Activated CD4-positive, alpha-beta T cell treated with anti-CD3 and anti-CD28 coated beads, Interleukin-2, Interleukin-6, amounts not matched to agents 100 ng/mL and 50 ng/mL, durations not matched to agents 16 hours and 8 hours (primary cell): ENCODE data around the gene USP40.

ENCODE experiments used
- DNase-seq: peaks from one replicate; pipeline ENCODE4 v3.0.0-alpha.2; 2020

The USP40 gene

GRCh38 chr2:233546774-233547173 is 19.8 kb downstream of the USP40 start:
- DNase-seq, result no peak

DNA sequence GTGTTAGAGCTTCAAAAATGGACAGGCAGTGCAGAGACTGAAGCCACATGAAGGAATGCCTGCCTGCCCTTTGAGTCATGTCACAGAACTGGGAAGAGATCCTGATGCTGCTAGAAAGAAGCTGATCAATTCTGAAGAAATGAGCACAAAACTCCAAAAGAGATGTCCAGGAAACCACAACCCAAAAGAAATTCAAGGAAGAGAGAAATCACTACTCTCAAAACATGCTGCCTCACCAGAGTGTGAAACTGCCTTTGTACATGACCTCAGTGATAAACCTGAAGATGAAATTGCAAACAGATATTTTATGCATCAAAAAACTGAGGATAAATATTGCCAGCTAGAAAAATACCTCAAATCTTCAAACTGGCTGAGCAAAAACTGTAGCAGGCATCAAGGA is 20.5 kb downstream of the USP40 start:
- DNase-seq, result no peak

DNA sequence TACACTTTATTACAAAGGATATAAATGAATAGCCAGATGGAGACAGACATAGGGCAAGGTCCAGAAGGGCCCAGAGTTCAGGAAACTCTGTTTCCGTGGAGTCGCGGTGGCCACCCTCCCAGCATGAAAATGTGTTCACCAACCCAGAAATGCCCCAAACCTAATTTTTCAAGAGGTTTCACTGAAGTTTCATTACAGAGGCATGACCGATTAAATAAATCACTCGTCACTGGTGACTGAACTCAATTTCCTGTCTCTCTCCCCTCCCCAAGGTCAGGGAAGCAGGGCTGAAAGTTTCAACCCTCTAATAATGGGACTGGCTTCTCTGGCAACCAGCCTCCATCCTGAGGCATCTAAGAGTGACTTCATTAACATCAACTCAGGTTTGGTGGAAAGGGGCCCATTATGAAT is 22.4 kb downstream of the USP40 start:
- DNase-seq, result no peak

- DNase-seq, result no peak
These were observed 24.1 kb downstream of the USP40 start for GRCh38 chr2:233542507-233542906.

- DNase-seq, result no peak
These were observed 27.8 kb downstream of the USP40 start for GRCh38 chr2:233538741-233539140.

DNA sequence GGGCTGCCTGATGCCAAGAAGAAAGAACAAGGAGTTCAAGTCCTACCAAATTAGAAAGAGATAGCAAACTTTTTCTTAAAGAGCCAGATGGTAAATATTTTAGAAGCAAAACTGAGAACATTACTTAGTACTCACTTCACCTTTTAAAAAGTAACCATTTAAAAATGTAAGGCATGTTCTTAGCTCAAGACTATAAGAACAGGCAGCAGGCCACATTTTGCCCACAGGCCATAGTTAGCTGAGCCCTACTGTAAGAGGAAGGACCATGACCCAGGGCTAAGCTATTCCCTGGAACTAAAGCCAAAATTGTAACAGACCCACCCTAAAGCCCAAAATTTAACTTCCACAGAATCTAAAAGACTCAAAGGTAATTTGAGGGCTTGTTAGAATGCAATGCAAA is 31.3 kb downstream of the USP40 start:
- no peak for DNase-seq

- no peak for DNase-seq
These were observed 33.6 kb downstream of the USP40 start for GRCh38 chr2:233532971-233533370.

DNA sequence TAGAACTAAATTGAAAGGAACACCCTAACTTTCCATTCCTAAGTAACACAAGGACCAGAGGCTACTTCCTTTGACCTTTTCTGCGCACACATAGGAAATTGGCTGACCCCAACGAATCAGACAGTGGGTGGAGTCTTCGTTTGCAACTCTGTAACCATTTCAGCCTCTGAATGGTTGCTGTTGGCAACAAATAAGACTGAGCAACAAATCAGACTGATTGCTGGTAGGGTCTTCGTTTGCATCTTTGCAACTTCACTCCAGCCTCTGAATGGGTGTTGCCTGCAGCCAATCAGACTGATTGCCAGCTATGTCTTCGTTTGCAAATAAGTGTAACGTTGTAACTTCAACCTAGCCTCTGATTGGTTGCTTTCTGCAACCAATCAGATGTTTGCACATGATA is 34.6 kb downstream of the USP40 start:
- no peak for DNase-seq

- no peak for DNase-seq
These were observed 36.2 kb downstream of the USP40 start for GRCh38 chr2:233530381-233530780.

DNA sequence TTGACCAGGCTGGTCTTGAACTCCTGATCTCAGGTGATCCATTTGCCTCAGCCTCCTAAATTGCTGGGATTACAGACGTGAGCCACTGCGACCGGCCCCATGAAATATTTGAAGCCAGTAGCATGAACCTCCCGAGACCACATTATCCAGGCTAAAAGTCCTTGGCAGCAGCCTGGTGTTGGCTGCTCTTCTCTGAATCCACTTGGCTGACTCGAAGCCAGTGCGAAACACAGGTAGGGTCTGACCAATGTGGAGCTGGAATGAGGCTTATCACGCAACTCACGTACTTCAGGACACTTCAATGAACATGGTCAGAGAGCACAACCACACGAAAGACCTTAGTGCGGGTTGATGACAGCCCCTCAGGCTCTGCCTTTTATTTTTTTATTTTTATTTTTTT is 38.4 kb downstream of the USP40 start:
- DNase-seq, result no peak

DNA sequence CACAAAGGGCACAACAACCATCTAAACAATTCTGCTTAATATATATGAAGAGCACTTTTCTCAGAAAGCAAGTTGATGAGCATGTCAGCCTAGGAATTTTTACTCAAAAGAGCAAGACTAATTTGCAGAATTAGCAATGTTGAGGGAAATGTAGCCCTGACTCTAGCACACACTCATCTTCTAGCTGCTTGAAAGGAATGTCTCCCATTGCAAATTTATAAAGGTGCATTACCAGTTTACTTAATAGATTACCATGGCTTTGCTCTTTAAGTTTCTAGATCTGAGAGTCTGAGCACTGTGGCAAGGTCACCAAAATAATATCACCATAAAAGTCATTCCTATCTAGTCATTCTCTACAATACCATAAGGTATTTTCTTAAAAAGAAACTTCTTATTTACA is 40.8 kb downstream of the USP40 start:
- DNase-seq, result no peak

DNA sequence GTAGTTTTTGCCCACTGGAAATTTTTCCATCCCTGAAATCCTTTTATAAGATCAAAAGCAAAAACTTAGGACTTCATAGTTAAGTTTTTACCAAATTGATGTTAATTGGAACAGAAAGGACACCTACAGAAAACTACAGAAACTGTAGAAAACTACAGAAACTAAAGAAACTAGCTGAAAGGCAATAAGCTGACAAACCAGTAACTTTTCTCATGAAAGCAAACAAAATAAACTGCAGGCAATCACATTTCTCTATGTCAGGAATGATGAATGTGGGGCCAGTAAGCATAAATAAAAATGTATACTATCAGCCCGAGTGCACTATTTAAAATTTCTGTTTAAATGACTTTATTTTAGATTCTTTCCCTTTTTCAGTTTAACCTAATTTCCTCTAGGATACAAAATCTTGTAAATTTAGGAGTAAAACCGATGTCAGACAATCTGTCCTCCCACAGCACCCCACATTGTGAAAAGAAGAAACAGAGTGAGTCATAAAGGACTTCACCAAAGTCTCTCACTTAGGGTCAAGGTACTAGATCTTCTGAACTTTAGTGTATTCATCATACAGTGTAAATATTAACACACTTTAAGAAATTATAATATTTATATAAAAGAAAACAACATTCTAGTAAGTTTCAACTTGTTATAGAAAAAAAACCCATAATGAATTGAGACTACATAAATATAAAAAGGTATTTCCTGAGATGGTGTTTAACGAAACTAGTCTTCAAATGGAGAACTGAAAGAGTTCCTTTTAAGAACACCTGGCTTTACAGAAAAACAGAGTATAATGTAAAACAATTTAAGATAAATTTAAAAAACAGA is 46.6 kb downstream of the USP40 start:
- peak; percentile 5 for DNase-seq

DNA sequence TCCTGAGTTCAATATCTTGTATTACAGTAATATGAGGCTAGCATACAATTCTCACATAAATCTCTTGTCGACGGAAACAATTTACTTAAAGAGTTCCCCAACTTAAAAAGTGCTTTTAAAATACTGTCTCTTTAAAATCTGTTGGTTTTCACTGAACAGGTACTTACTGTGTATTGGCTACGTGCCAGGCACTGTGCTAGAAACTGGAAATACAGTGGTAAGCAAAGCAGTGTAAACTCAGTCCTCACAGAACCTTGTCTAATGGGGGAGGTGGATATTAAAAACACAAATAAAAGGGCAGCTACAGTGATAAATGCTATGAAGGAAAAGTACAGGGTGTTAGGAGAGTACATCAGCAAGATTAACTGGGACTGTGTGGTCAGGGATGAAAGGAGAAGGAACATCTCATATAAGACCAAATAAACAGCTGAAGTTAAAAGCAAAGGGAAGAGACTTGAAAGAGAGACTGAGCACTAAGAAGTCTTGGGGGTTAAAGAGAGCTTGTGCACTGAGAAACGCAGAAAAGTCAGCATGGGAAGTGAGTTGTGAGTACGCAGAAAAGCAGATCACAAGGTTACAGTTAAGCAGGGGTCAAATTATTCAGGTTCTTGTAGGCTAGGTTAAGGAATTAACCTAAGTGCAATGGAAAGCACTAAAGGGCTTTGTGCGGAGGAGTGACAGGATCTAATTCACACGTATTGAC is 52.5 kb downstream of the USP40 start:
- DNase-seq, result no peak

DNA sequence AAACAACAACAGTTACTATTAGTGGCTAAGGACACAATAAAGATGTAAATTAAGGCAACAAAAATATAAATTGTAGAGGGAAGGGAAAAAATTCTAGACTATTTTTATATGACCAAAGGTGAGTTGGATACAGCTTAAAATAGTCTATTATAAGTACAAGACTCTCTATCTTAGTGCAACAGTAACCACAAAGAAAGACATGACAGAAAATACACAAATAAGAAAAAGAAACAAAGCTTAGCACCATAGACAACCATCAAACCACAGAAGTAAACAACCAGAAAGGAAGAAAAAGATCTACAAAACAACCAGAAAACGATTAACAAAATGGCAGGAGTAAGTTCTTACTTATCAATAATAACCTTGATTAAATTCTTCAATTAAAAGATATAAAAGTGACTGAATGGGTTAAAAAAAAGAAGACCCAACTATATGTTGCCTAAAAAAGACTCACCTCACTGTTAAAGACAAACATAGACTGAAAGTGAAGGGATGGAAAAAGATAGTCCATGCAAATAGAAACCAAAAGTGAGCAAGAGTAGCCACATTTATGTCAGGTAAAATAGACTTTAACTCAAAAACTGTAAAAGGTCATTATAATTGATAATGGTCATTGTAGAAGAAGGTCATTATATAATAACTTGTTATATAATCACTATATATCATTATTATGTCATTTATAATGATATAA is 62.5 kb downstream of the USP40 start:
- DNase-seq, result peak; percentile 9

- no peak for DNase-seq
These were observed 63.1 kb downstream of the USP40 start for GRCh38 chr2:233503481-233503880.

- peak; percentile 69 for DNase-seq
These were observed 65.1 kb downstream of the USP40 start for GRCh38 chr2:233501198-233502076.

- no peak for DNase-seq
These were observed 66.7 kb downstream of the USP40 start for GRCh38 chr2:233499928-233500327.

DNA sequence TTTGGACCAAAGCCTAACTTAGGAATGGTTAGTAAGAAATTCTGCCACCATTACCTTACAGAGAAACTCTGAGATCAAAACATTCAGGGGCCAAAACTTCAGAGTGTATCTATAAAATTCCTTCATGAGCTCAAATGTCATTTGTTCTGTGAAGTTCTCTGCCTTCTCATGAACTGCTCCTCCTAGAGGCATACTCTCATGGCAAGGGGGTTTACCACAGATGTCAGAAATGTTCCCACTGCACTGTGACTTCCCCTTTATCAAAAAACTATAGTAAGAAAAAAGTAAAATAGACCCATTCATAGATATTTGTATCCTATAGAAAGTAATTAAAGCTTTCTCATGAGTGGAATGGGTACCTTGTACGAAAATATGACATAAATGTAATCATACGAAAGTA is 68.5 kb downstream of the USP40 start:
- DNase-seq, result no peak

- DNase-seq, result no peak
These were observed 68.9 kb downstream of the USP40 start for GRCh38 chr2:233497692-233498091.

DNA sequence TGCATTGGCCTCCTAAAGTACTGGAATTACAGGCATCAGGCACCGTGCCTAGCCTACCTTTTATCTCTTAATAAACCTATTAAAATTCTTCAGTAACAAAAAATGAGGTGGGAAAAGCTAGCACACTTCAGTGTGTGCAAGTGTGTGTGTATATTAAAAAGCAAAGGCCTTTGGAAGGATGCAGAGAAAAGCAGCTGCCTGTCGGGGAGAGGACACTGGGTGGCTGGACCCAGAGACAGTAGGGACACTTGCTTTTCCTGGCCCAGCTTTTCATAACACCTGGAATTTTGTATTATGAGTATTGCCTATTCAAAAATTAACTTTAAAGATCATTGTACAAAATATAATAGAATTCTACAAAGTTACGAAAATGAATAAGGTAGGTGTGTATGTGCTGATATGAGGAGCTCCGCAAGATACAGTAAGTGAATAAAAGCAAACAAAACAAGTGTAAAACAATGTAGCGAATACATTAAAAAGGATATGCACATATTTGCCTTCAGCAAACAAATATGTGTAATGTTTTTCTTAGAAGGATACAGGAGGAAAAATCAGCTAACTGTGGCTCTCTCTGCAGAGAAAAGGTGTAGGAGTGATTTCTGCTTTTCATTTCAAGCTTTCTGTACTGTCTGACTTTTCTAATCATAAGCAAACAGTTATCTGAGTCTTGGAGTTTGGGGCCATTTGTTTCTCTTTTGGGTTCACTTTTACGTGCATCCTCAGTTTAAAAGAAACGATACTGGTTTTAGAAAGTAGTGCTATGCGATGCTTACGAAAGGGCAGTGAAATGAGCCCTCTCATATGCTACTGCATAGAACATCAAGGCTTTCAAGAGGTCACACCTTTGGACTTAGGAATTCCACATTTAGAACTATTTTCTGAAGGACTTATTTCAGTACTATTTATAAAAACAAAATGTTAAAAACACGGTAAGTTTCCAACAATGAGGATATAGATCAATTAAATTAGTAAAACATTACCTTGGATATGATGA is 70.8 kb downstream of the USP40 start:
- no peak for DNase-seq

DNA sequence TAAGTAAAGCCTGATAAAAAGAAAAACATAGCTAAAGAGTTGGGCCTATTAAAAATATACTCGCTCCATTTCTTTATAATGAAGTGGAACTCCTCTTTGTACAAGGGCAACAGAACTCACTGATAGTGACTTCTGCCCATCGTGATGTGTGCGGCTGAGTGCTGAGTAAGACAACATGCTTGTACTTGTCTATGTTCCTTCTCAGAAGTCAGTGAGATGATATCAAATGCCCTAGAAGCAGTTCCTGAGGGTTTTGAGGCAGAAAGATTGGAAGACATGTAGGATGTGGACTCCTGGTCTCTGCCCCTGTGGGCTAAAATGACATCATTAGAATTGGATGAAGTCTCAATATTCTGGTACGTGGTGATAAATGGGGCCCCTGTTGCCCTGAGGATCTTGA is 73.8 kb downstream of the USP40 start:
- DNase-seq, result no peak

DNA sequence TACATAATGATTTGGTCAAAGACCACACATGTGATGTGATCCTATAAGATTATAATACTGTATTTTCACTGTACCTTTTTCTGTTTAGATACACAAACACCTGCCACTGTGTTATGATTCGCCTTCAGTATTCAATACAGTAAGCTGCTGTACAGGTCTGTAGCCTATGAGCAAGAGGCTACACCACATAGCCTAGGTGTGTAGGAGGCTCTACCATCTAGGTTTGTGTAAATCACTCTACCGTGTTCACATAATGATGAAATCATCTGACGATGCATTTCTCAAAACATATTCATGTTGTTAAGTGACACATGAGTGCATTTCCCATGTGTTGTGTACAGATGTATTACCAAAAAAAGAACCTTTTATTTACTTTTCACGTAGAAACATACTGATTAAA is 74.5 kb downstream of the USP40 start:
- DNase-seq, result no peak
